KMS-11 (cell line): ENCODE results near the gene SP7.
A peak's percentile ranks its signal among the peaks of the same experiment; 100 is the strongest.
"Not testable (repeated sequence)": the region's sequence is repeated elsewhere in the genome, so short reads cannot be mapped to it uniquely, and the experiment has no call there.

Source experiments
- H2AFZ ChIP-seq: fragments of 200-600 bp; sonication (generic); 2 replicates; pipeline ENCODE4 v1.6.1; 2016; ENCODE audit warnings: antibody characterized with exemption, mixed run types, low read depth
- H3K27ac ChIP-seq: fragments of 200-600 bp; sonication (generic); 2 replicates; pipeline ENCODE4 v1.6.1; 2016; ENCODE audit warnings: mild to moderate bottlenecking, mixed run types
- H3K27me3 ChIP-seq: fragments of 200-600 bp; sonication (generic); 2 replicates; pipeline ENCODE4 v1.6.1; 2017; ENCODE audit warnings: mild to moderate bottlenecking, low read depth, mixed run types, moderate library complexity; ENCODE audit not compliant: insufficient read depth
- H3K36me3 ChIP-seq: fragments of 200-600 bp; sonication (generic); 2 replicates; pipeline ENCODE4 v1.6.1; 2017; ENCODE audit warnings: mild to moderate bottlenecking, mixed run types; ENCODE audit not compliant: insufficient read depth
- H3K4me1 ChIP-seq: fragments of 200-600 bp; sonication (generic); 2 replicates; pipeline ENCODE4 v1.6.1; 2016; ENCODE audit warnings: mild to moderate bottlenecking, low read depth, mixed run types; ENCODE audit not compliant: poor library complexity, severe bottlenecking
- H3K4me2 ChIP-seq: fragments of 200-600 bp; sonication (generic); 2 replicates; pipeline ENCODE4 v1.7.0; 2016; ENCODE audit warnings: mild to moderate bottlenecking, mixed run types
- H3K4me3 ChIP-seq: fragments of 200-600 bp; sonication (generic); IDR thresholded peaks from 2 replicates; pipeline ENCODE4 v1.6.1; 2017; ENCODE audit warnings: low read depth, low read length, mixed read lengths; ENCODE audit not compliant: insufficient read depth
- H3K79me2 ChIP-seq: fragments of 200-600 bp; sonication (generic); 2 replicates; pipeline ENCODE4 v1.6.1; 2016; ENCODE audit warnings: low read depth, mixed run types; ENCODE audit not compliant: insufficient read depth
- H3K9ac ChIP-seq: fragments of 200-600 bp; sonication (generic); 2 replicates; pipeline ENCODE4 v1.6.1; 2016; ENCODE audit warnings: mild to moderate bottlenecking, mixed run types
- H4K20me1 ChIP-seq: fragments of 200-600 bp; sonication (generic); 2 replicates; pipeline ENCODE4 v1.6.1; 2016; ENCODE audit warnings: mild to moderate bottlenecking, mixed run types; ENCODE audit not compliant: insufficient read depth
- CTCF ChIP-seq: fragments of 200-600 bp; sonication (generic); conservative IDR thresholded peaks from 2 replicates; pipeline ENCODE4 v1.6.1; 2017; ENCODE audit warnings: low read depth, mild to moderate bottlenecking, antibody characterized with exemption, low read length, moderate library complexity, mixed read lengths

Gene SP7

DNA sequence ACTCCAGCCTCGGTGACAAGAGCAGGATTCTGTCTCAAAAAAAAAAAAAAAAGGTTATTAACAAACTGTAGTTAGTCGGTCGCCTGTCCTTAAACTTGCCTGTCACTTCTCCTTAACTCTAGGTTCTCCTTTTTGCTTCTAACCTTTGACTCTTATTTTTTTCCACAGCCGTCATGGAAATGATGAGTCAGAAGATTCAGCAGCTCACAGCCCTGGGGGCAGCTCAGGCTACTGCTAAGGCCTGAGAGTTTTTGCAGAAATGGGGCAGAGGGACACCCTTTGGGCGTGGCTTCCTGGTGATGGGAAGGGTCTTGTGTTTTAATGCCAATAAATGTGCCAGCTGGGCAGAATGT is 37.1 kb downstream of the SP7 start:
- H3K36me3 ChIP-seq, result peaks cover 12% of the 10 kb centered on the region; the same call in 1 of the 2 replicates
- H3K4me1 ChIP-seq, result peaks cover 79% of the 10 kb centered on the region
- no peak overlapping the region for H3K4me3 ChIP-seq
- no peak overlapping the region for H2AFZ ChIP-seq
- TF ChIP-seq CTCF, result no peak
- H3K4me2 ChIP-seq, result peak overlapping the region; percentile 94
- H3K9ac ChIP-seq, result peak overlapping the region; percentile 77; the same call in 1 of the 2 replicates
- H3K27me3 ChIP-seq, result no peaks in the 10 kb centered on the region
- peak overlapping the region; percentile 70 for H3K27ac ChIP-seq
- H4K20me1 ChIP-seq, result no peaks in the 10 kb centered on the region
- H3K79me2 ChIP-seq, result peaks cover 65% of the 10 kb centered on the region

DNA sequence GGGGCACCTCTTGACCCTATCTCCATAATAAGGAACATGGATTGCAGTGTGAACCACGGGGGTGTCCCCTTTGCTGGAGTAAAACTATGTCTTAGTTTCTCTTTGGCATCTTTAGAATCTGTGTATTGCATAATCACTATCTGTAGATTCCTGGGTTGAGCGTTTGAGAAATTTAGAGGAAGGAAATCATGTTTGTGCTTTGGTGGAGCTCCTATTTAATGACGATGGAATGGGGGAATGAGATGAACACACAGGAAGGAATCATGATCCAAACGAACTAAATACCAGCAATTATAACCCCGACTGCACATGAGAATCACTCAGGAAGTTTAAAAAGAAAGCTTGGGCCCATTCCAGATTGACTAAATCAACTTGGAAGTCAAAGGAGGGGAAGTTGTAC is 38.0 kb downstream of the SP7 start:
- H3K9ac ChIP-seq, result no peak overlapping the region
- peaks cover 74% of the 10 kb centered on the region for H3K4me1 ChIP-seq
- H3K4me3 ChIP-seq, result no peak overlapping the region
- peaks cover 12% of the 10 kb centered on the region; the same call in 1 of the 2 replicates for H3K36me3 ChIP-seq
- H3K4me2 ChIP-seq, result peak overlapping the region; percentile 94; the same call in 1 of the 2 replicates
- H4K20me1 ChIP-seq, result no peaks in the 10 kb centered on the region
- peaks cover 60% of the 10 kb centered on the region for H3K79me2 ChIP-seq
- peak overlapping the region; percentile 70; the same call in 1 of the 2 replicates for H3K27ac ChIP-seq
- no peaks in the 10 kb centered on the region for H3K27me3 ChIP-seq
- TF ChIP-seq CTCF, result no peak
- H2AFZ ChIP-seq, result no peak overlapping the region

- H3K27ac ChIP-seq, H3K9ac ChIP-seq, H2AFZ ChIP-seq, H3K27me3 ChIP-seq, H3K4me3 ChIP-seq, H4K20me1 ChIP-seq: not testable (repeated sequence)
- peaks cover 12% of the 10 kb centered on the region; the same call in 1 of the 2 replicates for H3K36me3 ChIP-seq
- H3K4me1 ChIP-seq, result peaks cover 74% of the 10 kb centered on the region
- peak overlapping the region; percentile 98 for H3K4me2 ChIP-seq
- H3K79me2 ChIP-seq, result peaks cover 49% of the 10 kb centered on the region
Measured at GRCh38 chr12:53297106-53297505, 39.0 kb downstream of the SP7 start.

- Histone ChIP-seq H3K9ac (peak overlapping the region; percentile 61), H2AFZ (peak overlapping the region; percentile 63), H3K4me1 (peaks cover 64% of the 10 kb centered on the region), H3K27ac (peak overlapping the region; percentile 34), H3K79me2 (peaks cover 36% of the 10 kb centered on the region), H3K4me3 (peak overlapping the region; percentile 89), H3K27me3 (no peaks in the 10 kb centered on the region), H3K4me2 (peak overlapping the region; percentile 98), H4K20me1 (no peaks in the 10 kb centered on the region), H3K36me3 (peaks cover 12% of the 10 kb centered on the region; the same call in 1 of the 2 replicates)
- no peak for TF ChIP-seq CTCF
Measured at GRCh38 chr12:53295891-53296219, 40.3 kb downstream of the SP7 start.

DNA sequence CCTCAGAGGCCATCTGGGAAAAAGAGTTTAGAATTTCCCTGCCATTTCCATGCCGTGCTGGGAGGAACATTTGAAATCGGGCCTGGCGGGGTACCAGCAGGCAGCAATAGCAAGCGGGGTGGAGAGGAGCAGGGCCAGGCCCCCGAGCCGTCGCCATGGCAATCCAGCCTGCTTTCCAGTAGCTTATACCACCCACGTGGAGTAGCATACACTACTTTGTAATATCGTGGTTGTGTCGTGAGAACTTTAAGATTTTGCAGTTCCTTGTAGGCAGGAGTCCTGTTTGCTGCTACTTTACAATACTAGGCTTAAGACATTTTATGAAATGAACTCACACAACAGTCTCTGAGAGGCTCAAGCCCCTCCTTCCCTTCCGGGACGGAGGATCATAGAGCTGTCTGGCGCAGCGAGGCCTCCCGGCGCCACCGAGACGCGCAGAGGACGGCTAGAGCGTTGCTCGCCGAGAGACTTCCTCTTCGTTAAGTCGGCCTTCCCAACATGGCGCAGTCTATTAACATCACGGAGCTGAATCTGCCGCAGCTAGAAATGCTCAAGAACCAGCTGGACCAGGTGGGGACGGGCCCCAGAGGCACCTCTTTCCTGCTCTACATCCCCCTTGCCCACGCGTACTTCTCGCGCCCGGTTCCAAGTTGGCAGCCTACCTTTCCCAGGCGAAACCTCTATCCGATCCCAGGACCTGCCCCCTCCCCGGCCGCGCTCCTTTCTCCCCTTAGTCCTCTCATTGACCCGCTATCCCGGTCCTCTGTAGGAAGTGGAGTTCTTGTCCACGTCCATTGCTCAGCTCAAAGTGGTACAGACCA is 40.9 kb downstream of the SP7 start, which contains the start of gene PFDN5:
Gene PFDN5, plus strand, starts transcription at position 473 of the 821 bp plus-strand sequence. Its CDS starts 26 bp downstream, at position 499.
- no peaks in the 10 kb centered on the region for H4K20me1 ChIP-seq
- peak within 1 kb of the TSS; percentile 34 for H3K27ac ChIP-seq
- H3K36me3 ChIP-seq, result peaks cover 12% of the 10 kb centered on the region; the same call in 1 of the 2 replicates
- no peaks in the 10 kb centered on the region for H3K27me3 ChIP-seq
- peak within 1 kb of the TSS; percentile 98 for H3K4me2 ChIP-seq
- H3K4me1 ChIP-seq, result peaks cover 59% of the 10 kb centered on the region
- H3K4me3 ChIP-seq, result peak within 1 kb of the TSS; percentile 89
- peak within 1 kb of the TSS; percentile 63 for H2AFZ ChIP-seq
- H3K9ac ChIP-seq, result peak within 1 kb of the TSS; percentile 61
- peaks cover 31% of the 10 kb centered on the region for H3K79me2 ChIP-seq
- no peak; the same call in 1 of the 2 replicates for TF ChIP-seq CTCF
